GM18511 (cell line): ENCODE data around the gene THSD7B.
"Not testable (repeated sequence)": the region's sequence is repeated elsewhere in the genome, so short reads cannot be mapped to it uniquely, and the experiment has no call there.

Experiments
- ATAC-seq: cut with Tn5 transposase; IDR thresholded peaks from one replicate; pipeline ENCODE4 v1.9.1; 2021; ENCODE audit warnings: mild to moderate bottlenecking, moderate library complexity; ENCODE audit not compliant: unreplicated experiment

THSD7B gene

DNA sequence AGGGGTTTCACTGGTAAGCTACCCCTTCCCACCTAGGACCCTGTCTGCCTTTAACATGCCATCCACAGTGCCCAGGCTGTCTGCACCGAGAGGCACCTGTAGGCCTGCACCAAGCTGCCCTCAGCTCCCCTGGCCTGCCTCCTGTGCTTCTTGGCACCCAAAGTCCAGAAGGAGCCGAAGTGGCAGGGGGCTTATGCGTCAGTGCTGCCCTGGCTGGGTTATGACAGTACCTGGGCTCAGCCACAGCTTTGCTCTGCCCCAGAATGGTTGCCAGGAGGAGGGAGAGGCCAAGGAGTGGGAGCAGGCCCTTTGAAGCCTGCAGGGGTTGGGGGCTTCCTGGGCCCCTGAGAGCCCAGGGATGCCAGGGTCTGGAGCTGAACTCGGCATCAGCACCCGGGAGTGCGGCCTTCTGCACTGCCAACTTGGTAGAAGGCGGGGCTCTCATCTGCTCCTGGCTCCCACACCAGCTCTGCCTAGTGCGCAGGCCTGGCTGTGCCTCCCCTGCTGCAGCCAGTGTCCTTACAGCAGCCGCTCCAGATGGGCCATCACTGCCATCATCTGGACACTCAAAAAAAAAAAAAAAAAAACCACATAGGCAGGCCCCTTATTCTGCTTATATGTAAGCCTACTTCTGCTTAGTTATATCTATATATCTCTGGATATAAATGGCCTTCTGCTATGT is 155.4 kb downstream of the THSD7B start:
- no peak for ATAC-seq

- ATAC-seq = no peak
Observed at GRCh38 chr2:136927156-136927555, 161.8 kb downstream of the THSD7B start.

DNA sequence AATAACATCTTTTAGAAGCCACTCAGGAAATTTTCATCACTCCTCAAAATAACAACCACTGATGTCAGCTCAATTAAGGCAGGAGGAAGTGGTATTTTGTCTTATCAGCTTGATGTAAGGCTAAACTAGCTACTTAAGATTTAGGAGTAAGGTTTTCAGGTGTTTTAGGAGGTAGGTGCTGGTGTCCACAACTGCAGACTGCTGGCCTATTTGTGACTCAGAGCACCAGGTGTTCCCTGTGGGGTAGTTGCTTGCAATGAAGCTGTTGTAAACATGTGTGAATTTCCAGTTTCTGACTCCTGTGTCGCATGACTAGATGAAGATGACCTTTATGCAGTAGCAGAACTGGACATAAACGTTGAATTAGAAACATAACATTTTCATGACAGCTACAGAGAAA is 164.2 kb downstream of the THSD7B start:
- ATAC-seq = no peak

DNA sequence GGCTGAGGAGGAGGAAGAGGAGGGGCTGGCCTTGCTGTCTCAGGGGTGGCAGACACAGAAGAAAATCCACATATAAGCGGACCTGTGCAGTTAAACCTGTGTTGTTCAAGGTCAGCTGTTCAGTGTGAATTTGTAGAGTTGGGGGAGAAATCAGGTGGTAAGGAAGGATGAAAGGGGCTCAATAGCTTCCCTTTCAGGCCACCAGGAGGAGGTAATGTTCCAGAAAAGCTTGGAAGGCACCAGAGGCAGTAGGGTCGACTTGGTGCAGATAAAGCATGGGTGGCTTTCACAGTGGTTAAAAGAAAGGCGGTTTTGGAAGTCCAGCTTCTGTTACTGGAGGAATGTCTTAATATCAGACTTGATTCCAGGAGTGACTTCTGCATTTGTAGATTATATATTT is 167.4 kb downstream of the THSD7B start:
- peak; percentile 68 for ATAC-seq

DNA sequence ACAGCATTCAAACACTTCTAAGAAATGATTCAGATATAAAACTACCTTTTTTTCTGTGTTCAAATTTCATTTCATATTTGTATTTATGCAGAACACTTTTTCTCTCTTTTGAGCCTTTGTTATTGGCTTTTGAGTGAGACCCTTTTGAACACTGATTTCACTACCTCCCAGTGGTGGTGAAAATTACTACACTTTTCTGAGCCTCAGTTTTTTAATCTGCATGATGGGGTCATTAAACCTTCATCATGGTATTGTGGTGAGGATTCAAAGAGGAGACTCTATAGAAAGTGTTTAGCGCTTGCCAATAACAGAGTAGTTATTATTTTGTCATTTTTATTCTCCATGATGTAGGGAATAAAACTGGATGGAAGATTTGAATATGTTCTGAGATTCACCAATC is 169.8 kb downstream of the THSD7B start:
- ATAC-seq = no peak

DNA sequence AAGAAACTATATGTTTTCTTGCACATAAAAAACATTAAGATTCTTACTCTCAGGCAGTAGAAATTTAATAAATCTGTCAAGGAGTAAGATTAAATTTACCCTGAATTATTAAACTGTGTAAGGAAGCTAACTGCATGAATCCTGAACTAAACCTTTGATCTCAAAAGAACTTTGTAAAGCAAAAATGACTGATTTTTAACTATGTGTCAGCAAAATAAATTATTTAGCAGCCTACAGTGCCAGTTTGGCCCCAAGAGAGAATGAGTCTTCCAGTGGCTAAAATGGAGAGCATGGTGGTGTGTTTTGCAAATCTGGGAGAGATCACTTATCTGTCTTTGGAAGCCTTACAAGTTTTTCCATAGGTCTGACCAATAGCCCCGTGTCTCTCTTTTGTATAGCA is 190.7 kb downstream of the THSD7B start:
- ATAC-seq = no peak

DNA sequence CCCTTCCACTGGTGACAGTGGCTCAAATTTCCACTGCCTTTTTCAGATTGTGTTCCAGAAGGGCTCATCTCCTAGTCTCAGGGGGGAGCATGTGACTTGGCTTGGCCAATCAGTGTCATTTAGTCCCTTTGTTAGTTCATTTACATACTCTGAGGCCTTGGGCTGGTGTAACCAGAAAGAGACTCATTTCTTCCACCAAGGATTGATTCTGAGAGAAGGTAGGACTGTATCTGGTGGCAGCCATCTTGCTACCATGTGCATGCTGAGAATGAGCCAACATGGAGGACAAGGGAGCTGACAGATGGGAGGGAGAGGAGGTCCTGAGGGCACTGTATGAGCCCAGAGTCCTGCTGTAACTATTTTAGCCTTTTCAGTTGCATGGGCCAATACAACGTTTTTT is 191.7 kb downstream of the THSD7B start:
- no peak for ATAC-seq

- ATAC-seq = no peak
Observed at GRCh38 chr2:136962105-136962725, 196.9 kb downstream of the THSD7B start.

GRCh38 chr2:136966485-136966884 is 201.1 kb downstream of the THSD7B start:
- ATAC-seq = no peak

DNA sequence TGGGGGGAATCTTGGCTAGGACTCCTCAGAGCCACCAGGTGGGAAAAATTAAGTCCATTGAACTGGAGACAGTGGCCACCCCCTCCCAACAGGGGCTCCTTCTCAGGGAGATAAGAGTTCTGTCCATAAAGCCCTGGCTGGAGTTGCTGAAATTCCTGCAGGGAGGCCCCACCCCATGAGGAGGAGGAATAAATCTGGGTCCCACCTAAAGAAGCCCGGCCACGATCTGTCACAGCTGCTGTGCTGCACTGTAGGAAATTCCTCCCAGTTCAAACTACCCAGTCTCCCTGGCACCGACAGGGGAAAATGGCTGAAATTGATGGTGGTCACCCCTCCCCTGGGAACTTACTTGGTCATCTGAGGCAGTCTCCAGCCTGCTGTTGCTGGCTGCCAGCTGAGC is 215.0 kb downstream of the THSD7B start:
- ATAC-seq = no peak

- not testable (repeated sequence) for ATAC-seq
Observed at GRCh38 chr2:136981689-136982088, 216.3 kb downstream of the THSD7B start.

DNA sequence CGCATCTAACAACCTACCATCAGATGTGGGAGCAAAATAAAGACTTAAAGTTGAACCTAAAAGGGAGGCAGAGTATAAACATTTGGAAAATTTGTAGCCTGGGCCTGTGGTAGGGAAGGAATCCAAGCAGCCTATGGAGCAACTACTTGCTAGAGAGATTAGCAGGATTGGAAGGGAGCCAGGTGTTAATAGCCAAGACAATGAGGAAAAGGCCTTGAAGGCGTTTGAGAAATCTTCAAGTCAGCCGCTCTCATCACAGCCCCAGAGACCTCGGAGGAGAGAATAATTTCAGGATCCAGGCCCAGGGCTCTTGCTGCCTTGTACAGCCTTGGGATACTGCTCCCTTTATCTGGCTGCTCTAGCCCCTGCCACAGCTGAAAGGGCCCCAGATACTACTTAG is 219.7 kb downstream of the THSD7B start:
- ATAC-seq = no peak

GRCh38 chr2:136986605-136987221 is 221.4 kb downstream of the THSD7B start:
- ATAC-seq = no peak

- no peak for ATAC-seq
Observed at GRCh38 chr2:136990316-136990715, 225.0 kb downstream of the THSD7B start.

- ATAC-seq = no peak
Observed at GRCh38 chr2:136994793-136995192, 229.4 kb downstream of the THSD7B start.

DNA sequence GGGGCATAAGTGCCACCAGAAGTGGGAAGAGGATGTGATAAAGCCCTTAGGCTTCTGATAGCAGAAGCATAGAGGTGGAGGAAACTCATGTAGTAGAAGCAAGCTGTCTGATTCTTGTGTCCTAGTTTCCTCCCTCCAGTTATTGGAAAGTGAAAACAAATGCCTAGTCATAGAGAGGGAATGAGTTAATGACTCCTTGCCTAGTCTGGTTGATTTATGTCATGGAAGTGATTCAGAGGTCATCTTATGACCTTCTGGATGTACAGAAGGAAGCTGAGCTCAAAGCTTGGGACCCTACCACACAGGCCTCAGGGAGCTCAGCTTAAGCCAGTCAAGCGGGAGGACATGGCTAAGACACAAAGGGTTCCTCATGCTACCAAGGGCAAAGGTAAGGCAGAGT is 232.2 kb downstream of the THSD7B start:
- no peak for ATAC-seq

DNA sequence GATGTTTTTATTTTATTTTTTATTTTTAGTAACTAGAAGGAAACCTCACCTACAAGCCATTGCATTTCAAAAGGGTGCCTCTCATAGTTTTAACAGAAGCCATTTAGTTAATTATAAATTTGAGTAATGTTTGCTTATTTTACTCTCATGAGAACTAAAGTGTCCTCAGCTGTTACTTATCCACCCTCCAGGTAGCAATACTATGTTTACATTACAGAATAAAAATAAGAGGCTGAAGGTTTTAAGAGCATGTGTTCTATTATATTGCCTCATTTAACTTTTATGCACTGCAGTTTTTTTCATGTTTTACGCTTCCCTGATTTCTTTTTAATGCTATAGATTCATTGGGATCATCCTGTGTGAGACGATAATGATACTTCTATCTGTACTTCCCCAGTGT is 235.5 kb downstream of the THSD7B start:
- ATAC-seq = no peak

GRCh38 chr2:137002896-137003295 is 237.6 kb downstream of the THSD7B start:
- ATAC-seq = no peak

- ATAC-seq = no peak
Observed at GRCh38 chr2:137005210-137005609, 239.9 kb downstream of the THSD7B start.

DNA sequence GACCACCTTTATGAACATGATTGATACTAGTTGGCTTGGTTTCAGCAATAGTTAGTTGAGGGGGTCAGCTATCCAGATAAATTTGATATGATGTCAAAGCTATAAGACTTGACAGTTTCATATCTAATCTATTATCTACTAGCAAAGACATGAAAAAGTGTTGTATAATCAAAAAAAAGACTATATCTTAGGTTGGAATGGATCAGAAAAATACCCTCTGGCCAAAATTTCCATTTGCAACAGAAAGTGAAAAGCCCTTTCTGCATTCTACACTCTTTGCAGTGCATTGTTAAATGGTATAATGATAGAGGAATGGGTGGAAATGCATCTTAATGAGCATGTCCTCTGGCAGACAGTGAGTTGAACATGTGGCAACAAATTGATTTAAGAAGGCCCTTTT is 242.6 kb downstream of the THSD7B start:
- ATAC-seq = no peak

DNA sequence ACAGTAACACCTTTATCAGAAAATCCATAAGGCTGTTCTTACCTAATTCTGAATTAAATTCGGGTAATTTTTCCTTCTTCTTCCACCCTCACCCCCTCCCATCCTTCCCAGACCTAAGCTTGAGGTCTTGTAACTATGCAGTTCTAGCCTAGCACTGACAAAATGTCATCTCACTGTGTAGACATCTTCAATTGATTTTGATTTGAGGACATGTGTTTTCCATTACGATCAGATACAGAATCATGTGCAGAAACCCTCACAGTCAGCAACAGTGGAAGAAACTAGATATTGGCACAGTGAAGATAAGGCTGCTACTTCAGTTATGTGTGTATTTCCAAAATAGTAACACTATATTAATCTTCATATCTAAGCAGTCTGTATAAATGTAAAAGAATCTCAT is 244.6 kb downstream of the THSD7B start:
- ATAC-seq = no peak

GRCh38 chr2:137020452-137021196 is 255.3 kb downstream of the THSD7B start:
- no peak for ATAC-seq
